GM18505 (cell line): Measurements from ENCODE around the gene AGBL4.

ENCODE experiments used
- ATAC-seq: cut with Tn5 transposase; IDR thresholded peaks from one replicate; pipeline ENCODE4 v1.9.1; 2021; ENCODE audit not compliant: unreplicated experiment
- POLR2A ChIP-seq: IDR thresholded peaks from 4 replicates; pipeline ENCODE4 v1.6.1; 2011; ENCODE audit warnings: borderline replicate concordance; ENCODE audit not compliant: insufficient read depth, insufficient read length; ENCODE audit errors: extremely low read depth

Gene AGBL4

GRCh38 chr1:48710915-48711314 lies 1312.8 kb downstream of the AGBL4 start:
- ATAC-seq, result no peak
- no peak for TF ChIP-seq POLR2A

GRCh38 chr1:48710318-48710717 lies 1313.4 kb downstream of the AGBL4 start:
- TF ChIP-seq POLR2A, result no peak
- ATAC-seq, result no peak

- no peak for TF ChIP-seq POLR2A
- no peak for ATAC-seq
Observed at GRCh38 chr1:48704736-48705135, 1319.0 kb downstream of the AGBL4 start.

GRCh38 chr1:48701445-48701844 lies 1322.3 kb downstream of the AGBL4 start:
- ATAC-seq, result no peak

GRCh38 chr1:48697066-48697707 lies 1326.6 kb downstream of the AGBL4 start:
- ATAC-seq, result no peak
- TF ChIP-seq POLR2A, result no peak

More at GRCh38 chr1:48701445-48701844, 1322.3 kb downstream of the AGBL4 start:
- TF ChIP-seq POLR2A, result no peak

- TF ChIP-seq POLR2A, result no peak
- no peak for ATAC-seq
Observed at GRCh38 chr1:48695161-48695560, 1328.6 kb downstream of the AGBL4 start.

GRCh38 chr1:48693674-48694320 lies 1330.0 kb downstream of the AGBL4 start:
- TF ChIP-seq POLR2A, result no peak
- ATAC-seq, result no peak

GRCh38 chr1:48693180-48693579 lies 1330.6 kb downstream of the AGBL4 start:
- ATAC-seq, result no peak

GRCh38 chr1:48692235-48692634 lies 1331.5 kb downstream of the AGBL4 start:
- ATAC-seq, result no peak
- no peak for TF ChIP-seq POLR2A

More at GRCh38 chr1:48693180-48693579, 1330.6 kb downstream of the AGBL4 start:
- no peak for TF ChIP-seq POLR2A

GRCh38 chr1:48691429-48692001 lies 1332.2 kb downstream of the AGBL4 start:
- peak; percentile 43 for ATAC-seq
- no peak for TF ChIP-seq POLR2A

GRCh38 chr1:48688102-48688760 lies 1335.5 kb downstream of the AGBL4 start:
- peak; percentile 86 for ATAC-seq
- no peak for TF ChIP-seq POLR2A

- ATAC-seq, result no peak
- TF ChIP-seq POLR2A, result no peak
Observed at GRCh38 chr1:48687282-48688045, 1336.3 kb downstream of the AGBL4 start.

- ATAC-seq, result no peak
- no peak for TF ChIP-seq POLR2A
Observed at GRCh38 chr1:48686159-48686558, 1337.6 kb downstream of the AGBL4 start.
